Activated effector memory CD4-positive, alpha-beta T cell treated with Interleukin-2 at 50 U/mL for 16 hours (primary cell): Measurements from ENCODE around the gene LPP.

ENCODE experiments used
- DNase-seq: peaks from one replicate; pipeline ENCODE4 v3.0.0-alpha.2; 2020

Gene LPP

GRCh38 chr3:188280627-188281026 is 126.7 kb downstream of the LPP start:
- DNase-seq = no peak

- DNase-seq = no peak
Observed at GRCh38 chr3:188282871-188283270, 128.9 kb downstream of the LPP start.

DNA sequence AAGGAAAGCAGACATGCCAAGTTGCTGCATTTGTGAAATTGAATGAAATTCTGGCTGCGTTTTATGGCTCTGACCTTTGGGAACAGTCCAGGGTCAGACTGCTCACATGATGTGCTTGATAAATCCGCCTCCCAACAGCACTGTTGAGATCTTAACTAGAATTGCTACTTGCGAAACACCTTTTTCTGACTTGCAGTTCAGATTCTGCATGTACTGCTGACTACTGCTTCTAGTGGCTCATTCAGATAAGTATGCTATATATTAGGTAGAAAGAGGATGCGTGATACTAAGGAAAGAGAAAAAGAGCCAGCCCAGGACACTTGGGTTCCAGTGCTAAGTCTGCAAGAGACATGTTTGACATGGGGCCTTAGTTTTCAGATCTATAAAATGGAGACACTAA is 129.4 kb downstream of the LPP start:
- DNase-seq = no peak

GRCh38 chr3:188284455-188285212 is 130.7 kb downstream of the LPP start:
- DNase-seq = no peak

GRCh38 chr3:188286087-188286513 is 132.1 kb downstream of the LPP start:
- DNase-seq = no peak

GRCh38 chr3:188287339-188287738 is 133.4 kb downstream of the LPP start:
- no peak for DNase-seq

DNA sequence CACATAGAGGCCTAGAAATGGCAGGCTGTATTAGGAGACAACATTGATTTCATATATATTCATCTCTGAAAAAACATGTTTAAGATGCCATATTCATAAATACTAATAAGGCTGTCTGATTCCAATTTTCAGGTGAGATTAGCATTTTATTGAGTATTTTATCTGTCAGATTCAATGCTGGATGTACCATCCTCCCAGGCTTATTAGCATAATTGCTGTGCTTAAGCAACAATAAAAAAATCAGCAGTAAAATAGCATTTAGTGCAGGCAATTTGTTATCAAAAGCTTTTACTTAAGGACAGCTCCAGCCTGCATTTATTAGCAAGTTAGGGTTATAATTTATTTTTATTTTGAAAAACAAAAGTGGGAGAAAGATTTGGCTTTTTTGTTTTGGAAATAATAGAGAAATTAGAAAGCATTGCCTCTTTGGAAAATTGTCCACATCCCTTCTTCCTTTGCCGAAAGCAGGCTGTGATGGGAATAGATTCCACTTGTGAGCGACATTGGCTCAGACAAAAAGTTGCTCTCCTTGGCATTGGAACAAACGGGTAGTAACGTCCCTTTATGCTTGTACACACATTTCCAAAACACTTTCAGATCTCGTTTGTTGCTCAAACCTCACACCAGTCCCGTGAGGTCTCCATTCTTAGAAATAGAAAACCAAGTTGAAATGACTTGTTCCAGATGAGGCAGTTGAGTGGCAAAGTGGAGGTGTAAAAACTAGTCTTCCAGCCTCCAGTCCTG is 134.0 kb downstream of the LPP start:
- DNase-seq = no peak

DNA sequence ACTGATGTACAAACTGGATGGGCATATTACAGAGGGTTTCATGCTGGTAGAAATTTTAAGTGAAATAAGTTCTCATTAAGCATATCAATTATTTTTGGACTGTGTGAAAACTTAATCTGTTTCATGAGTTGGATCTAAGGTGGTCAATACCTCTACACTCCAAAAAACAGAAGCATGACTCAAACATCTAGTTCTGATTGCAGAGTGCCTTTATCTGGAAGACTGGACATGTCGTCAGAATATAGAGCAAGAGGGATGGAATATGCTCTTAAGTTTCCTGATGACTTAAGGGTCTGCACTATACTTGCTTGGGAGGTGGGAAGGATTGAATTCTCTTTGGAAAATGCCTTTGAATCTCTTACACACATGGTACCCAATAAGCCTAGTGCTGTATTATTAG is 138.3 kb downstream of the LPP start:
- no peak for DNase-seq

- no peak for DNase-seq
Observed at GRCh38 chr3:188292827-188293226, 138.9 kb downstream of the LPP start.

DNA sequence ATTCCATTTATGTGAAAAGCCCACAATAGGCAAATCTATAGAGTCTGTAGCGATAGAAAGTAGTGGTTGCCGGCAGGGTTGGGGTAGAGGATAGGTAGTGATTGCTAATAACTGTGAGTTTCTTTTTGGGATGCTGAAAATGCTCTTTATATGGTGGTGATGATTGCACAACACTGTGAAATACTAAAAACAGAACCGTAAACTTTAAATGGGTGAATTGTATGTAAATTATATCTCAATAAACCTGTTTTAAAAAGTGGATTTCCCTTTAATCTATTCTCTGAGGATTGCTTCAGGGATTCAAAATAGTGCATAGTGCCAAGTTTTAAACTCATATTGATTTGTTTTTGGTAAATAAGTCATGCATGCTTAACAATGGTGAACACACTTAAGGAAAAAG is 140.2 kb downstream of the LPP start:
- no peak for DNase-seq

DNA sequence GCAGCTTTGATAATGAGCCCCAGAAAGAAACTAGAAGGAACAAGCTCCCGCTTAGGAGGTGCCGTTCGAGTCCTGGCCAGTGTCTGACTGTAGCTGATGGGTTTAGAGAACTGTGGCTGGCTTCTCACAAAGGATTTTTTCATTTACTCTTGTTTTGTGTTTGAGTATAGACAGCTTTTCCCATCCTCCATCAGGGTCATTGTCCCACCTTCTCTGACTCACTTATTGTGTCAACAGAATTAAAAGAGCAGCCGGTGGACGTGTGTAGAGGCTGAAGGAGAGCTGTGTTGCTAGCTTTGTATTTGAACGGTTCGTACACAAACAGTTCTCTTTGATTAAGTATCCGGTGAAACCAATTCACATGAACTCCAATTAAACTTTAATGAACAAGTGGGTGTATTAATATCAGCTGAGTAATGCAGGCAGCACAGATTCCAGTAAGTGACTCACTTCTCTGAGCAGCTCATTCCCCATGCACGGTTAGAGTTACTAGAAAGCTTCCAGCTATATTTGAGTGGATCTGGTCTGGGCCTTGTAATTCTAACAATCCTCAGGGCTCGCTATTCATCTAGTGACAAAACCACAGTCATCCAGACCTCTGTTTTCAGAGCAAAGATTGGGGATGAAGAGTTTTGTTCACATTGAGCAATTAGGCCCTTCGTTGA is 141.0 kb downstream of the LPP start:
- DNase-seq = no peak

DNA sequence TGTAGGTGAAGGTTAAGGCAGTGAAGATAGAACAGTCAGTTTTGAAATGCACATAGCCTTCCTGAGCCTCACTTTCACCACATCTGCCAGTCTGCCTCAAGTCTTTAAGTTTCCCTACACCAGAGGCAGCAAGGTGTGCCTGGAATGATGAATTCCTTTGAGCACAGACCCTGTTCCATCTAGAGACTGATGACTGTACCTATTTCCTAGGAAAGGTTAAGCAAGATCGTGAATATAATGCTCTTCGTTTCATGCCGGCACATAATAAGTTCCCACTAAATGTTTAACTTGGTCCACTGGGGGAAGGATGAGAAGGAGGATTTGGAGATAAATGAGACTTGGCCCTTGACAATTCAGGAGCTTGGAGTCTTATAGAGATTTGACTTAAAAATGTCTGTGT is 141.9 kb downstream of the LPP start:
- DNase-seq = no peak

GRCh38 chr3:188296761-188297612 is 143.0 kb downstream of the LPP start:
- no peak for DNase-seq

GRCh38 chr3:188298585-188298984 is 144.6 kb downstream of the LPP start:
- no peak for DNase-seq

- DNase-seq = no peak
Observed at GRCh38 chr3:188299068-188299467, 145.1 kb downstream of the LPP start.

DNA sequence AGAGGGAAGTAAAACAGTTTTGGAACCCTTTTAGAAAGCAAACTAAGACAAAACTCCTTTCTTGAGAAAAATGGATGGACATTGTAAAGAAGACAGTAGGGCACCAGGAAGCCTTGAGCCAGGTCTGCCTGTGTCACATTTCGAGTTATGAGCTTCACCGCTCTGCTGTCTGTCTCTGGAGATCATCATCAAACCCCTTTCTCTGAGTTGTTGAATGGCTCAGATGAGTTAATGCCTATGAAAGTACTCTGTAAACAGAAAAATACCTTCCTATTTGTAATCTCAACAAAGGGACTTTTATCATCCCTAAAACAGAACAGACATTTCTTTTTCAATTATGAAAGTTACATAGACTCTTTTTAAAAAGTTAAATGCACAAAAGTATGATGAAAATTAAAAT is 145.8 kb downstream of the LPP start:
- DNase-seq = no peak

- DNase-seq = no peak
Observed at GRCh38 chr3:188301147-188301546, 147.2 kb downstream of the LPP start.

- DNase-seq = no peak
Observed at GRCh38 chr3:188303286-188303799, 149.4 kb downstream of the LPP start.

GRCh38 chr3:188303823-188304222 is 149.9 kb downstream of the LPP start:
- no peak for DNase-seq

- DNase-seq = no peak
Observed at GRCh38 chr3:188304501-188304900, 150.5 kb downstream of the LPP start.

GRCh38 chr3:188305220-188305619 is 151.3 kb downstream of the LPP start:
- DNase-seq = no peak

DNA sequence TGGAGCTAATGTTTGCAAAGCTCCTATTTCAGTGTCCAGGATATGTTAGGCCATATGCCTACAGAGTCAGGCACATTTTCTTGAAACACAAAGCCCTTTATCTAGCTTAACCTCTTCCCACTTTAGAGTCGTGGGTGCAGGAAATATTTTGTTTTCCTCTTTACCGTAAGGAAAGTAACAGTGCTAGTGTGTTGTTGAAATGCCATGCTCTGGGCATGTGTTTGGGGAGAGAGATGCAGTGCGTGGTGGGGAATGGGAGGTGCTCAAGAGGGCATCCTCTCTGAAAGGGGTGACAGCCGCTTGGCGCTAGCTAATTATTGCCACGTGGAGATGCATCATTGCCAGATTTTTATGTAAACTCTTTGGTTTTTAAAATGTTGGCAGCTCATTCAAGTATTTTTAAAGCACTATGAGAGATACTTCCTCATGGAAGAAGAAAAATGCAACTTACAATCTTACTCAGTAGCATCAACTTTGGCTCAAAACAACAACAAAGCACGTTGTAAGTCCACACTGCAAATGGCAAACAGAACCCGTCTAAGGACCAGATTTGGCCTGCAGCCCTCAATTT is 152.6 kb downstream of the LPP start:
- no peak for DNase-seq
